Smooth muscle cell (in vitro differentiated cells): ENCODE measurements around the gene DMD. TPM values are rescaled to one million over a fixed set of nuclear protein-coding genes. Genes with fewer than 3 reads are reported as not detected.

Experiments
- DNase-seq: peaks from one replicate; lab custom pipeline; 2025; ENCODE audit not compliant: unreplicated experiment; lab: John Stamatoyannopoulos, UW
- H2AFZ ChIP-seq: fragments of 200-600 bp; sonication (generic); 2 replicates; pipeline ENCODE4 v1.6.0; 2016; ENCODE audit warnings: antibody characterized with exemption, low read depth, mild to moderate bottlenecking
- H3F3A ChIP-seq: fragments of 200-600 bp; sonication (generic); 2 replicates; pipeline ENCODE4 v1.6.0; 2017; ENCODE audit warnings: antibody characterized with exemption, low read depth
- H3K27ac ChIP-seq: fragments of 200-600 bp; sonication (generic); 2 replicates; pipeline ENCODE4 v1.5.1; 2016; ENCODE audit warnings: low read depth, mild to moderate bottlenecking
- H3K27me3 ChIP-seq: fragments of 200-600 bp; sonication (generic); 2 replicates; pipeline ENCODE4 v1.6.1; 2016; ENCODE audit warnings: low read depth, mild to moderate bottlenecking
- H3K36me3 ChIP-seq: fragments of 200-600 bp; sonication (generic); 2 replicates; pipeline ENCODE4 v1.5.1; 2016; ENCODE audit warnings: low read depth
- H3K4me1 ChIP-seq: fragments of 200-600 bp; sonication (generic); 2 replicates; pipeline ENCODE4 v1.5.1; 2016; ENCODE audit warnings: low read depth
- H3K4me2 ChIP-seq: fragments of 200-600 bp; sonication (generic); 2 replicates; pipeline ENCODE4 v1.6.0; 2016; ENCODE audit warnings: mild to moderate bottlenecking
- H3K4me3 ChIP-seq: fragments of 200-600 bp; sonication (generic); 2 replicates; pipeline ENCODE4 v1.5.1; 2016; ENCODE audit warnings: mild to moderate bottlenecking
- H3K79me2 ChIP-seq: fragments of 200-600 bp; sonication (generic); 2 replicates; pipeline ENCODE4 v1.6.0; 2016; ENCODE audit warnings: low read depth, mild to moderate bottlenecking
- H3K9ac ChIP-seq: fragments of 200-600 bp; sonication (generic); 2 replicates; pipeline ENCODE4 v1.6.0; 2016; ENCODE audit warnings: low read depth
- H3K9me3 ChIP-seq: fragments of 200-600 bp; sonication (generic); replicated peaks from 2 replicates; pipeline ENCODE4 v1.5.1; 2016; ENCODE audit warnings: low read depth
- H4K20me1 ChIP-seq: fragments of 200-600 bp; sonication (generic); 2 replicates; pipeline ENCODE4 v1.6.0; 2016; ENCODE audit warnings: low read depth
- WGBS: methylation state at CpG from one replicate; pipeline ENCODE4 v1.1.7; 2016; ENCODE audit warnings: low lambda C conversion rate; 5-methylcytosine and 5-hydroxymethylcytosine counted together
- polyA plus RNA-seq: library from polyadenylated mRNA; unstranded; fragments of >200 nt; fragmentation: Nextera tagmentation; extraction: Ambion mirVana; gene quantifications from 2 replicates; pipeline ENCODE4 v1.2.1, GENCODE V29; 2016
- total RNA-seq: library from RNA; depleted of rRNA; stranded (reverse); fragments of >200 nt; gene quantifications from 2 replicates; pipeline ENCODE4 v1.2.3, GENCODE V29; 2014
- TF ChIP-seq, protein P1 (sequence below): fragments of 200-600 bp; sonication (generic); IDR thresholded peaks from 2 replicates; pipeline ENCODE4 v1.5.1; 2017; ENCODE audit warnings: borderline replicate concordance, mild to moderate bottlenecking, antibody characterized with exemption; ENCODE audit not compliant: insufficient read depth, poor library complexity, severe bottlenecking

The DMD gene
- total and polyA plus RNA-seq, 2 experiments from 2014 or later, result 12.3 to 12.6 TPM

DNA sequence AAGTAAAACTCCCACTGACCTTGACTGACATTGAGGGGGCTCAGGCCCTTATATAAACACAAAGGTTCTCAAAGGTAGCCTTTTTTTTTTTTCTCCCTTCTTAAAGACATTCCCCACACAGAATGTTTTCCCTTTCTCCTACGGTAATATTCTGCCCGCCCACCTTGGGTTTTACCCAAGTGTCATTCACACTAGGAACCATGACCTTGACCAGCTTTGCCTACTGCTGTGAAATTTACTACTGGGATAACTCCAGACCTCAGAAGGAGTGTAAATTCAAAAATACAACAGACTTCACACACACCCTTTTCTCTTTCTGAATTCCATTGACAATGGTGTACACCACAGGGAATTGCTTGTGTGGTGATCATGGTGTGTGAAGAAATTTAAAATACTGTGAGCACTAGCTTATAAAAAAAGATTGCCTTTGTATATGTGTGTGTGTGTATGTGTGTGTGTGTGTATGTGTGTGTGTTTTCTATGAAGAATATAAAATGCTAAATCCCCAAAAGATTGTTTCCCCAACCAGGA is 1550.0 kb downstream of the DMD start:
- Histone ChIP-seq H3F3A (no peaks in the 10 kb centered on the region), H3K9ac (no peak overlapping the region), H3K4me1 (no peaks in the 10 kb centered on the region), H3K4me3 (no peak overlapping the region), H4K20me1 (no peaks in the 10 kb centered on the region), H3K36me3 (no peaks in the 10 kb centered on the region), H2AFZ (no peak overlapping the region), H3K79me2 (no peaks in the 10 kb centered on the region), H3K9me3 (no peaks in the 10 kb centered on the region), H3K27me3 (no peaks in the 10 kb centered on the region), H3K4me2 (no peak overlapping the region), H3K27ac (no peak overlapping the region)
- DNase-seq, result no peak
- WGBS, result 73% methylated on average over 2 of the region's 2 CpGs
- TF ChIP-seq, protein P1, sequence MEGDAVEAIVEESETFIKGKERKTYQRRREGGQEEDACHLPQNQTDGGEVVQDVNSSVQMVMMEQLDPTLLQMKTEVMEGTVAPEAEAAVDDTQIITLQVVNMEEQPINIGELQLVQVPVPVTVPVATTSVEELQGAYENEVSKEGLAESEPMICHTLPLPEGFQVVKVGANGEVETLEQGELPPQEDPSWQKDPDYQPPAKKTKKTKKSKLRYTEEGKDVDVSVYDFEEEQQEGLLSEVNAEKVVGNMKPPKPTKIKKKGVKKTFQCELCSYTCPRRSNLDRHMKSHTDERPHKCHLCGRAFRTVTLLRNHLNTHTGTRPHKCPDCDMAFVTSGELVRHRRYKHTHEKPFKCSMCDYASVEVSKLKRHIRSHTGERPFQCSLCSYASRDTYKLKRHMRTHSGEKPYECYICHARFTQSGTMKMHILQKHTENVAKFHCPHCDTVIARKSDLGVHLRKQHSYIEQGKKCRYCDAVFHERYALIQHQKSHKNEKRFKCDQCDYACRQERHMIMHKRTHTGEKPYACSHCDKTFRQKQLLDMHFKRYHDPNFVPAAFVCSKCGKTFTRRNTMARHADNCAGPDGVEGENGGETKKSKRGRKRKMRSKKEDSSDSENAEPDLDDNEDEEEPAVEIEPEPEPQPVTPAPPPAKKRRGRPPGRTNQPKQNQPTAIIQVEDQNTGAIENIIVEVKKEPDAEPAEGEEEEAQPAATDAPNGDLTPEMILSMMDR, result no peak

DNA sequence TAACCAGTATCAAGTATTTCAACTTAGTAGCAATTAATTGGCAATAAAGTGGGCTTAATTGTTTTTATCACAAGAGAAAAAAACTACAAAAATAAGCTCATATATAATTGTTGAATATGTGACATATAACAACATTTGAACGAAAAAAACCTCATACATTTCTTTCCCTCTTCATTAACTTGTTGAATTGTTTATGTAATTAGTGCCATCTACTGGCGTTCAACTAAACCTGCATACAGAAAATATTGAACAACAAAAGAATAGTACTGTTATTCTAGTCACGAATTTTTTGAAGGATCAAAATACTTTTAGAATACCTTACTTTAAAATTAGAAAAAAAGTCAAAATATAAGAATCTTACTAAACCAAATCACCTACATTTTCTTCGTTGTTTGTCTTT is 1553.0 kb downstream of the DMD start:
- 14% methylated on average over 4 of the region's 4 CpGs for WGBS
- Histone ChIP-seq H3K9ac (no peak overlapping the region), H3K9me3 (no peaks in the 10 kb centered on the region), H3K4me1 (no peaks in the 10 kb centered on the region), H3K27me3 (no peaks in the 10 kb centered on the region), H3K79me2 (no peaks in the 10 kb centered on the region), H3K4me2 (no peak overlapping the region), H3K4me3 (no peak overlapping the region), H2AFZ (no peak overlapping the region), H4K20me1 (no peaks in the 10 kb centered on the region), H3K27ac (no peak overlapping the region), H3F3A (no peaks in the 10 kb centered on the region), H3K36me3 (no peaks in the 10 kb centered on the region)
- no peak for DNase-seq
- TF ChIP-seq, protein P1, result peak; percentile 49

DNA sequence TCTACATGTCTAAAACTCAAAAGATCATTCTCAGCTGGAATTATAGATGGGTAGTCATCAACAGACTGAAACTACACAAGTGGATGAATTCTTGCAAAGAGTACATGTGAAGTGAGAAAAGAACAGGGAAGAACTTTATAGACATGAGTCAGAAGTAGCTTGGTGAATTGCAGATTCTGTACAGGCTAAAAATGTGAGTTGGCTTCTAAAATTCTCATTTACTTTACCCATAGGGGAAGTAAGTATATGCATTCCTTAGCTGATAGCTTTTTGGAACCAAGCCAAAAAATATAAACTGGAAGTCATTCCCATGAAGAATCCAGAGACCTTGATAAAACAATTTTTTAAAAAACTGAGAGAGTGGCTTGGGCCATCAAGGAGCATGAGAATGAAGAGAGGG is 1555.3 kb downstream of the DMD start:
- Histone ChIP-seq H3K4me1 (no peaks in the 10 kb centered on the region), H3K4me2 (no peak overlapping the region), H3K79me2 (no peaks in the 10 kb centered on the region), H4K20me1 (no peaks in the 10 kb centered on the region), H3K36me3 (no peaks in the 10 kb centered on the region), H2AFZ (no peak overlapping the region), H3K27me3 (no peaks in the 10 kb centered on the region), H3K9me3 (no peaks in the 10 kb centered on the region), H3F3A (no peaks in the 10 kb centered on the region), H3K27ac (no peak overlapping the region), H3K4me3 (no peak overlapping the region), H3K9ac (no peak overlapping the region)
- no peak for DNase-seq
- TF ChIP-seq, protein P1, result no peak

DNA sequence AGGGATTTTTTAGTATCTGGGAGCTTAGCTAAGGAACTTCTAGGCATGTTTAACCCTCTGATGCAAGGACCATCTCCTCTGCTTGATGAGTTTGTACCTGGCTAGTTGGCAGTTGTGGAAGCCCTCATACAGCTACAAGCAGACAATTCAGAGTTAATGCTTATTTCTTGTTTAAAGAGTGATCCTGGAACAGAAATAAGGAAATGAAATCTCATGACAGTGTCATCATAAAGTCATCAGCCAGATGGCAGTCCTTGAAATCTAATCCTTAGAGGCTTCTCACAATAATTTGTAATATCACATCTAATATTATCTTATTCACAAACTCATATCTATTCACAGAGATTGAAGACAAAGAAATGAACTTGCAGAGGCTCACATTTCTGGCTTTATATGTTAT is 1557.9 kb downstream of the DMD start:
- Histone ChIP-seq H3K27me3 (no peaks in the 10 kb centered on the region), H3K27ac (no peak overlapping the region), H3K9ac (no peak overlapping the region), H3F3A (no peaks in the 10 kb centered on the region), H3K9me3 (no peaks in the 10 kb centered on the region), H3K4me2 (no peak overlapping the region), H3K4me3 (no peak overlapping the region), H3K79me2 (no peaks in the 10 kb centered on the region), H4K20me1 (no peaks in the 10 kb centered on the region), H3K36me3 (no peaks in the 10 kb centered on the region), H2AFZ (no peak overlapping the region), H3K4me1 (no peaks in the 10 kb centered on the region)
- TF ChIP-seq, protein P1, result no peak
- no peak for DNase-seq
